ENCODE results near the gene FBXL22.
"Not testable (repeated sequence)": the region's sequence is repeated elsewhere in the genome, so short reads cannot be mapped to it uniquely, and the experiment has no call there.

Gene FBXL22

DNA sequence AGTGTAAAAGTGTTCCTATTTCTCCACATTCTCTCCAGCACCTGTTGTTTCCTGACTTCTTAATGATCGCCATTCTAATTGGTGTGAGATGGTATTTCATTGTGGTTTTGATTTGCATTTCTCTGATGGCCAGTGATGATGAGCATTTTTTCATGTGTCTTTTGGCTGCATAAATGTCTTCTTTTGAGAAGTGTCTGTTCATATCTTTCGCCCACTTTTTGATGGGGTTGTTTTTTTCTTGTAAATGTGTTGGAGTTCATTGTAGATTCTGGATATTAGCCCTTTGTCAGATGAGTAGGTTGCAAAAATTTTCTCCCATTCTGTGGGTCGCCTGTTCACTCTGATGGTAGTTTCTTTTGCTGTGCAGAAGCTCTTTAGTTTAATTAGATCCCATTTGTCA is 20.4 kb downstream of the FBXL22 start:
- not testable (repeated sequence) for DNase-seq

- DNase-seq, result not testable (repeated sequence)
Measured at GRCh38 chr15:63620760-63621159, 23.6 kb downstream of the FBXL22 start.

DNA sequence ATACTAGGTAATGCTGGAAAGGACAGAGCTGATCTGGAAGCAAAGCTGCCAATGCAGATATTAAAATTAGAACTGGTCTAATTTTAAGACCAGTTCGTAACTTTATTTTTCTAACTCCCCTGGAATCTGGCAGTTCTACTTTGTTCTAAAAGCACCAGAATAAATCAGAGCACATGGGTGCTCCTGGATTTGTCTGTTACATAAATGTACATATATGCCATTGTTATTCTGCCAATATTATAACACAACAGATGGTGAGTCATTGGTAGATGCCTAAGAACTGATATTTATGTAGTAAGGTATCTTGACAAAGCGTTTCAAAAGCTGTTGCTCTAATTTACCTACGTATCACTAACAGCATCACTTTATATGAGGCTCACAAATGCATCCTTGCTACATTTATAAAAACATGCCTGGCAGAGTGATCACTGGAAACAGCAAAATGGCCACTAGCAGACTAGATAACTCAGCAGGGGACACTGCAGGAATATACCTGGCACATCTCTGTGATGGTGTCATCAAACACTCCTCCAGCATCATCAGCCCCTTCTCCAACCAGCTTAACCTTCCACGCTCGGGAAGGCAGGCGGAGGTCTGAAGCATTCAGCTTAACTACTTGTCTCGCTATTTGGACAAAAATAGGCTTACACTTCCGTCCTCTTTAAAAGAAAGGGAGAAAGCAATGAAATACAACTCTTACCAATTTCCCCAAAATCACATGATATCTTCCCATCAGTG is 26.2 kb downstream of the FBXL22 start:
- no peak for DNase-seq

- no peak for DNase-seq
Measured at GRCh38 chr15:63626955-63627354, 29.8 kb downstream of the FBXL22 start.

DNA sequence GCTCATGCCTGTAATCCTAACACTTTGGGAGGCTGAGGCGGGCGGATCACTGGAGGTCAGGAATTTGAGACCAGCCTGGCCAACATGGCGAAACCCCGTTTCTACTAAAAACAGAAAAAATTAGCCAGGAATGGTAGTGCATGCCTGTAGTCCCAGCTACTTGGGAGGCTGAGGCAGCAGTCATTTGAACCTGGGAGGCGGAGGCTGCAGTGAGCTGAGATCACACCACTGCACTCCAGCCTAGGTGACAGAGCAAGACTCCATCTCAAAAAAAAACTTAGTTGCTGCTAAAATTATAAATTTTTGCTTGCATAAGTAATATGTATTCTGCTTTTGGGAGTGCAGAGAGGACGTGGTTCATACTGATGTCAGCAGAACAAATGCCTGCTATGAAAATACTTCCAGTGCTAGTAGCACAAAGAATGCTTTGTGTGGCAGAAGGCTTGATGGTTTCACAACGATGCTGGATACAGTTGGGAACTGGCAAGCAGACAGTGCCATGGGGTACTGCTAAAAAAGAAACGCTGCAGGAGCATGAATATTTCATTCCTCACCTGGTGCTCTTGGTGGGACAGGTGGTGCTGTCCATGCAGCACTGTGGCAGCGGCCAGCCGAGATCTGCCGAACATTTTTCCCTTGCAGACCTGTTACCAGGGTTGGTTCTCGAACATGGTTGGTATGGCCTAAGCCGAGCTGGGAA is 31.1 kb downstream of the FBXL22 start:
- DNase-seq, result no peak

DNA sequence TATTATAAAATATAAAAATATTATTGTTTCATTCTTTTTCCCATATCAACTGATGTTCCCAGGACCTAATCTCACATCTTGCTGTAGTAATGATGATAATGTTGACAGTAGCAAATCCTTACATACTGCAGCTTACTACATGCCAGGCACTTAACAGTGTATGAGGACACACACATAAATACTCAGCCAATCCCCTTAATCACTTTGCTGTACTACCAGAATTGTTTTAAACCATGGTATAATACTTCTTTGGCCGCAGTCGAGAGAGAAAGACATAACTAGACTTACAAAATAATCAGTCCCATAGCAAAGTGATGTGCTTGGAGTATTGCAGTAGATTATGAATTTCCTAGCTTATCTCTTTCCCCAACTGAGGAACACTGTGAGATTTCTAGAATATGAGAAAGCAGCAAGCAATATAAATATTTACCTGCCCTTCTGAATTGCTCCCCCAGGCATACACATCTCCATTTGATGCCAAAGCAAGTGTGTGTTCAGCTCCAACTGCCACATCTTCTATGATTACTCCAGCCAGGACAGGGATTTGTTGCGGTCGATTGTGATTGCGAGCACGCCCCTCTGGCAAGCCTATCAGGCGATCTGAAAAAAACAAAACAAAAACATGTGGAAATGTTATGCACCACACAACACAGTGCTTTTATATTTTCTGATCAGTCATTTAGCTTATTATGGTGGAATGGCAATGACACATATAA is 33.0 kb downstream of the FBXL22 start:
- DNase-seq, result no peak

GRCh38 chr15:63633312-63633711 is 36.1 kb downstream of the FBXL22 start:
- DNase-seq, result no peak

DNA sequence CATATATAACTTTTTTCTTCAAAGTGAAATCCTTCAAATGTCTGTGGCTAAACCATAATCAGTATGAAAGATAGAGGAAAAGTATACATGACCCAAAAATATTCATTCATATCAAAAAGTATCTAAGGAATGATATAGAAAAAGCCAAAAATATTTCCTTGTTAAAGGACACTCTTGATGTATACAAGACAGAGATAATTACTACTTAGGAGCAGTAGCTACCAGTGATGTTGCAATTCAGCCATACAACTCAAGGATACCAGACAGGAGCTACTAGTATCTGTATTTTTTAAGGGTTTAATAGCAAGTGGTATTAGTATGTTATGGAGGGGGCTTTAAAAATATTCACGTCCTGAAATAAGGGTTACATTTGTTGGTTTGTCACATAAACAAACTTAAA is 37.0 kb downstream of the FBXL22 start:
- no peak for DNase-seq

GRCh38 chr15:63636518-63637061 is 39.4 kb downstream of the FBXL22 start:
- no peak for DNase-seq

- no peak for DNase-seq
Measured at GRCh38 chr15:63638839-63639238, 41.7 kb downstream of the FBXL22 start.

DNA sequence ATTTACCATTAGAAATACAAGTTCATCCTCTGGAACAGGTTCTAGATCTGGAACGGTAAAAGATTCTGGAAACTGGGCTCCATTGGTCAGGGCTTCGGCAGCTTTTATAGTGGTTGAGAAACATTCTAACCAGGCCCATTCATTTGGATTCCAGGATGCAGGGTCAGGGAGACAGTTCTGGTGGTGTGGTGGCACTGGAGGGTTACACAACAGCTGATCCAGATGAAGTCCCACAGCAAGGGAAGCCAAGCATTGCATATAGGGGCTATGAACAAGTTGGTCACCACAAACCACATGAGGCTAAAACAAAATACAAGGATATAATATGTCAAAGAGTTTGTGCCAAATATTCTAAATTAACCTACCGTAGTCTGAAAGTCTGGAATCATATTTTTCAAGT is 43.0 kb downstream of the FBXL22 start:
- no peak for DNase-seq

Measured in NCI-H526 treated with DMSO at 0.1 percent for 48 hours (cell line).